Midbrain (tissue), 1 donor: ENCODE results near the gene DSCAML1.

Experiments
- DNase-seq: peaks from one replicate; lab custom pipeline; 2025; lab: John Stamatoyannopoulos, UW

The DSCAML1 gene, protein sequence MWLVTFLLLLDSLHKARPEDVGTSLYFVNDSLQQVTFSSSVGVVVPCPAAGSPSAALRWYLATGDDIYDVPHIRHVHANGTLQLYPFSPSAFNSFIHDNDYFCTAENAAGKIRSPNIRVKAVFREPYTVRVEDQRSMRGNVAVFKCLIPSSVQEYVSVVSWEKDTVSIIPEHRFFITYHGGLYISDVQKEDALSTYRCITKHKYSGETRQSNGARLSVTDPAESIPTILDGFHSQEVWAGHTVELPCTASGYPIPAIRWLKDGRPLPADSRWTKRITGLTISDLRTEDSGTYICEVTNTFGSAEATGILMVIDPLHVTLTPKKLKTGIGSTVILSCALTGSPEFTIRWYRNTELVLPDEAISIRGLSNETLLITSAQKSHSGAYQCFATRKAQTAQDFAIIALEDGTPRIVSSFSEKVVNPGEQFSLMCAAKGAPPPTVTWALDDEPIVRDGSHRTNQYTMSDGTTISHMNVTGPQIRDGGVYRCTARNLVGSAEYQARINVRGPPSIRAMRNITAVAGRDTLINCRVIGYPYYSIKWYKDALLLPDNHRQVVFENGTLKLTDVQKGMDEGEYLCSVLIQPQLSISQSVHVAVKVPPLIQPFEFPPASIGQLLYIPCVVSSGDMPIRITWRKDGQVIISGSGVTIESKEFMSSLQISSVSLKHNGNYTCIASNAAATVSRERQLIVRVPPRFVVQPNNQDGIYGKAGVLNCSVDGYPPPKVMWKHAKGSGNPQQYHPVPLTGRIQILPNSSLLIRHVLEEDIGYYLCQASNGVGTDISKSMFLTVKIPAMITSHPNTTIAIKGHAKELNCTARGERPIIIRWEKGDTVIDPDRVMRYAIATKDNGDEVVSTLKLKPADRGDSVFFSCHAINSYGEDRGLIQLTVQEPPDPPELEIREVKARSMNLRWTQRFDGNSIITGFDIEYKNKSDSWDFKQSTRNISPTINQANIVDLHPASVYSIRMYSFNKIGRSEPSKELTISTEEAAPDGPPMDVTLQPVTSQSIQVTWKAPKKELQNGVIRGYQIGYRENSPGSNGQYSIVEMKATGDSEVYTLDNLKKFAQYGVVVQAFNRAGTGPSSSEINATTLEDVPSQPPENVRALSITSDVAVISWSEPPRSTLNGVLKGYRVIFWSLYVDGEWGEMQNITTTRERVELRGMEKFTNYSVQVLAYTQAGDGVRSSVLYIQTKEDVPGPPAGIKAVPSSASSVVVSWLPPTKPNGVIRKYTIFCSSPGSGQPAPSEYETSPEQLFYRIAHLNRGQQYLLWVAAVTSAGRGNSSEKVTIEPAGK (N-terminal part only)

DNA sequence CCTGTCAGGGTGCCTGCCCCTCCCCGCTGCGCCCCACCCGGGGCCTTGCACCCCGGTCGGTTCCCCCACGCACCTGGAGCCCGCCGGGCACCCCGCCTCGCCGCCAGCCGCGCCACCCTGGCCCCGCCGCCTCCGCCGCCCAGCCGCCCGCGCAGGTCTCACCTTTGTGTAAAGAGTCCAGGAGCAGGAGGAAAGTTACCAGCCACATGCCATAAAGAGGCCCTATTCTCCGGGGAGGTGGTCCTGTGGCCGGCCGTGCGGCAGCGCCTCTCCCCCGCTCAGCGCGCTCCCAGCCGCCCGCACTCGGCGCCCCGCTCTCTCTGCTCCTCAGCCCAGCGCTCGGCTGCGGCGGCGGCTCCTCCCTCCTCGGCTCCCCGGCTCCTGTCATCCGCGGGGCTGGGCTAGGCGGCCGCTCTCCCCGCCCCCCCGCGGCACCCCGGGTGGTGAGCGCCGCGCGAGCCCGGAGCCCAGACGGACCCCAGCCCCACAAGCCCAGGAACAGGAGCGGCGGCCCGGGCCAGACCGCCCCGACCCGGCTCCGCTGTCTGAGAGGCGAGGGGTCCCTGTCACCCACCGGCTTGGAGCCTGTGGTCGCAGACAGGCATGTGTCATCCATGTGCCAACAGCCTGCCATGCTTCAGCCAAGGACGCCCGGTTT, at the start of gene DSCAML1:
DSCAML1 (minus strand) TSS at position 345 of the 658 bp plus-strand sequence; CDS start at position 208, 137 bp downstream.
- DNase-seq, result peak; percentile 58

DNA sequence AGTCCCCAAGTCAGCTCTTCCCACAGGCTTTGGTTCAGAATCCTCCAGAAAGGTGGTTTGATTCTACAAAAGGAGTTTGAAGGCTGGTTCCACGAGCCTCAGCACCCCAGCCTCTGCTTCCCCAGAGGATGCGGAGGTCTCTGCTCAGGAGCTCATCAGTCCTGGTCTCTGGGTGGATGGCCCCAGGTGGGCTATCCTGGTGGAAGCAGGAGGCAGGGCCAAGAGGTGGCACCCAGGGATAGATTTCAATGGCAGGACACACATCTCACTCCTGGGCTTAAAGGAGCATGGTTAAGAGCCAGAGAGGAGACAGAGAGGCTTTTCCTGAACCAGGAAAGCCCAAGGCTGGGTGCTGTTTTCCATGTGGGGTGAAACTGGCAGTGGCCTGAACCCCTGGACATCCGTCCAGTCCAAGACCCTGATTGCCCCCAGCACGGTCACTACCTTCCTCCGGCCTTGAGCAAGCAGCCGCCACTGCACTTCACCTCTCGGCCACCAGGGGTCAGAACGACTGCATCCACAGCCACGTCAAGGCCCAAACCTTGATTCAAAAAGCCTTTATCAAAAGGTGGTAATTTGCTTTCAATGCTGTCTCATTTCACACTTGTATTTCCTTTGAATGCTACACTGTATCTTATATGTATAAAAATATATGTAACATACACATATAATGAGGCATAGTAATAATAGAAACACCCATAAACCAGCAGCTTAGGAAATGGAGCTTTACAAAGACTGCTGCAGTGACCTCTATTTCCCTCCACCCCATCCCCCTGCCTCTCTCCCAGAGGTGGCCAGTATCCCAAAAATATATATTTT, 46.9 kb upstream of the DSCAML1 start:
- peak; percentile 81 for DNase-seq

DNA sequence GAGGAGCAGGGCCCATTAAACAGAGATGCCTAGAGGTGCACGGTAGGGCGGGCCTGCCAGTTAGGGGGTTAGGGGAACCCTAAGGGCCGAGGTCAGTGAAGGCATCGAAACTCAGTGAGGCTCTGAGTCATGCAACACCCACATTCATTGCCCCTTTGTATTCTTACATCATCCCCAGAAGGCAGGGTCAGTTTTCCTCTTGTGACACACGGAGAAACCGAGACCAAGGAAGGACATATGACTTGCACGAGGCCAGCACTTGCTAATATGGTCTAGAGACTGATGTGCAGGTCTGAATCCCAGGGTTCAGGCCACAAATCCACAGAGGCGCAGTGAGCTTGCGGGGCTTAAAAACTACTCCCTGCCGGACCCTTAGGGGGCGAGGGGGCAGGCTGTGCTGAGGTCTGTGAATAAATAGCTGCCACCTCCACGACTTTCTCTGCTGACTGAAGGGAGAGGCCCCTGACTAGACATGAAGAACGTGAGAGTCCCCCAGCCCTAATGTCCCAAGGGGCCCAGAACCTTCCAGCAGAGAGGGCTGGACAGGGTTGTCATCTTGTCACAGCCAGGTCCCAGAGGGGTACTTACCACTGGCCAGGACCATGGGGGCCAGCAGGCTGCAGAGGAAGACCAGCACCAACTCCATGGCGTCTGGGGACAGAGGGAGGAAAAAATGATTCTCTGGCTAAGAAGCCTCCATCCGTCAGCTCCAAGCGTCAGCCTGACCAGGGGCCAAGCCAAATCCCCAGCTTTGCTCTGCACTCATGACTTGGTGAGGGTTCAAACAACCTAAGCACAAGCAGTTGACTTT, 45.3 kb upstream of the DSCAML1 start:
- DNase-seq, result no peak

DNA sequence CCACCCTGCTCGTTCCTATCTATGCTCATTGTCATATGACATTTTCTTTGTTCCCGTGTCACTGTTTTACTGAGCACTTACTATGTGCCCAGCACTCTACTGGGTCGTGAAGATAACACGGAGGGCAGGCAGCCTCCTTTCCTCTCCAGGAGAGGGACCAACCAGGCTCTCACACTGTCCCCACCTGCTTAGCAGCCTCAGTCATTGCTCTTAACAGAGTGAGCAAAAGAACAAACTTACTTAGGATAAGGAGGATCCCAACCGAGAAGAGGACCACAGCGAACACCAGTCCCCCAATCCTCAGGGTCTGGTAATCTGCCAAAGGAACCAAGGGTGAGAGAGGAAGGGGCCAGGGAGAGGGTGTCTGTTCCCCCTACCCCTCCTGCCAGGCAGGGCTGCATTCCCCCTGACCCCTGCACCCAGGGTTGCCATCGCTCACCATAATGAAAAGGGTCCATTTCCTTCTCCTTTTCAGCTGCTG, 44.6 kb upstream of the DSCAML1 start:
- DNase-seq, result no peak

DNA sequence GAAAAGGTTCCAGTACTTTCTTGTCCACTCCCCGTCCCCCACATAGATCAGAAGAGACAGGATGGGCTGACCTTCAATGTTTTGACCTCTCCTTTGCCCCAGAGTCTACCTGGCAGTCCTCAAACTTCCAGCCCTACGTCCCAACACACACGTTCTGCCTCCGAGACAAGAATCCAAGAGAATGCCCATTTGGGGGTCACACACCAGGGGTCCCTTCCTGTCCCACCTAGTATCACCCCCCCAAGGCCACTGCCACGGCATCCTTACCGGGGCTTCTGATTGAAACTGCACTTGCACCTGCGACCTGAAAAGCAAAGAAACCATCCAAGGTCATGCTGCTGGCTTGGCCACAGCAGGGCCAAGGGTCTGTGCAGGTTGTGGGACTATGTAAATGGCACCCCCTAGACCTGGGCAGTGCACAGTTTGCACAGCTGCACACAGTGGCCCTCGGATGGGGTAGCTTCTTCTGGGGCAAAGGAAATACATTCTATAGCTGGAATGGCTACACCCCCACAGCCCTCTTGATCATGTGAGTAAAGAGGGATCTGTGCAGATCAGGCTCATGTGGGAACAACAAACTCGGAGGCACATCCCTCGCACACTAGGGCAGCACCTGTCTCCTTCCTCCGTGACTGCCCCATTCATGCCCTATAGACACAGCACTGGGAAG, 44.0 kb upstream of the DSCAML1 start:
- no peak for DNase-seq

DNA sequence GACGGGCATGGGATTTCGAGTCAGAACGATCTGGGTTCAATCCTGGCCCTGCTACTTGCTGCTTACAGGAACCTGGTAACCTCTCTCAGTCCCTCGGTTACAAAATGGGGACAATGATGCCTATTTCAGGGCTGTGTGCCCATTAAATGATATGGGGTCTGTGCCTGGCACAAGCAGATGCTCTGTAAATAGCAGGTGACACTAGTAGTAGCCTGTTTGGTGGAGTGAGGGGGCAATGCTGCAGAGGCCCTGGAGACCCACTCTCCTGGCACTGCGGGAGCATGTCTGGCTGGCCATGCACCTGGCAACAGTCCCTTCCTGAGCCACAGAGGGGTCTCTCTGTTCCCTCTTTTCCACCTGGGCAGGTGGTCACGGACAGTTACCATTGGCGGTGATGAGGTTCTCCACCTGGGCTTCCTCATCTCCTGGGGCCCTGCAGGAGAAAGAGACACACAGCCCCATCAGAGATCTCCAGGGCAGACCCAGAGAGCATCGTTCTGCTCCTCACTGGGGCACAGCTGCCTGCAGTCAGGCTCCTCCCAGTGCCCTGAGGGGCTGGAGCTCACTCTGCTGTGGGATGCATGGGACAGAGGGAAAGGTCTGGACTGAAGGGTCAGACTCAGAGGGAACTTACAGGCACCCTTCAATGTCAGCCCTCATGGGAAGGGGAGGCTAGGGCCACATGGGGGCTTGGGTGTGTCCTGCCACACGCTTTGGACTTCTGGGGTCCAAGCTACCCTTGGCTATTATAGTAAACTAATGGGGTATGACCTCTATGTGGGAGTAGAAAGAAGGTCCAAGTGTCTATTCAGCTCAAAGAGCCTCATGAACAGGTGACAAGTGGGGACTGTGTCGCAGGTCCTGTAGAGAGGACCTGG, 43.2 kb upstream of the DSCAML1 start:
- DNase-seq, result no peak

DNA sequence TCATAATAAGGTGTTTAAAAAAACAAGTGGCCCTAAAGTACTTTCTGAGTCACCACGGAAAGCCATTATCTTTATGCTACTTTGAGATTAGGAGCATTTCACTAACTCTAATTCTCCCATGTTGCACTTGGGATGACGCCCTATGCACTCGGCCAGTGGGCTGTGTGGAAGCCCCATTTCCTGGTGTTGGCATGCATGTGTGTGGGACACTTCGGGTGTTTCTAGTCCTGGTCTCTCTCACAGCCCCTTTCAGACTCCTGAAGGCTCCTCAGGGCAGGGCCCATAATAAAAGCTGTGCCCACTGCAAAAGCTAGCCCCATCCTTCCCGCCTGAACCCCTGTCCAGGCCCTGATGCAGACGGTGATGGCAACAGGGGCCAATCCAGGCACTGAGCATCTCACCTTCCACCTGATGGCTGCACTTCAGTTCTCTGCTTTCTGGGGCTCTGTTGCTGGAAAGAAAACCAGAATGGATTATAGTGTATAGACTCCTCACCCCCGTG, 42.4 kb upstream of the DSCAML1 start:
- no peak for DNase-seq

DNA sequence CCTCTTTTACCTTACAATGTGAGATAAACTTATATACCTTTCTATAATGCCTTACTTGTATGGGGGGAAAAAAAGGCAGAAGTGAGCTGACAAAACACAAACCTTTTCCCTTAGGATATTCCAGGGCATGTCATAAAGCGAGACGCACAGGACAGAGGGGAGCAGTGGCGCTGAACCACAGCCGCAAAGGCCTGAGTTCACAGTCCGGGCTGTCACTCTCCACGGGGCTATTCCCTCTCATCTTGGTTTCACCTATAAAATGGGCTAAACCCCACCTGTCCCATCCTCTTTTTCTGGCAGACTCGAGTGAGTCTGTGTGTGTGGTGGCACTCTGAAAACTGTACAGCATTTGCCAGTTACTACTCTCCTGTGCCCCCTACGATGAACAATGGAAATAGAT, 41.9 kb upstream of the DSCAML1 start:
- no peak for DNase-seq

DNA sequence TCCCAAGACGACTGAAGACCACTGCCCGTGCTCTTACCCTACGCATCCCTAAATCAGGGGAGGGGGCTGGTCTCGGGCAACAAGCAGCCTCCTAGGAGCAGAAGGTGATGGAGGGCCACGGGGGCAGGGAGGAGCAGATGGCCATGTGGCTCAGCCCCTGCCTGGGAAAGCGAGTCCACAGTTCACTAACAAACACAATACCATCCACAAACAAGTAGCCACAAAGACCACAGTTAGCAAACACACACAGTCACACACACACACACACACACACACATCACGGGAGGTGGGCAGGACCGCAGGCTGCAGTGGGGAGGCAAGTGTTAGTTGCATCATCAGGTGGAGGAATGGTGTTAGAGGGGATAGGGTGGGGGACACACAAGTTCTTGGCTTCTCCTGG, 40.8 kb upstream of the DSCAML1 start:
- DNase-seq, result no peak

DNA sequence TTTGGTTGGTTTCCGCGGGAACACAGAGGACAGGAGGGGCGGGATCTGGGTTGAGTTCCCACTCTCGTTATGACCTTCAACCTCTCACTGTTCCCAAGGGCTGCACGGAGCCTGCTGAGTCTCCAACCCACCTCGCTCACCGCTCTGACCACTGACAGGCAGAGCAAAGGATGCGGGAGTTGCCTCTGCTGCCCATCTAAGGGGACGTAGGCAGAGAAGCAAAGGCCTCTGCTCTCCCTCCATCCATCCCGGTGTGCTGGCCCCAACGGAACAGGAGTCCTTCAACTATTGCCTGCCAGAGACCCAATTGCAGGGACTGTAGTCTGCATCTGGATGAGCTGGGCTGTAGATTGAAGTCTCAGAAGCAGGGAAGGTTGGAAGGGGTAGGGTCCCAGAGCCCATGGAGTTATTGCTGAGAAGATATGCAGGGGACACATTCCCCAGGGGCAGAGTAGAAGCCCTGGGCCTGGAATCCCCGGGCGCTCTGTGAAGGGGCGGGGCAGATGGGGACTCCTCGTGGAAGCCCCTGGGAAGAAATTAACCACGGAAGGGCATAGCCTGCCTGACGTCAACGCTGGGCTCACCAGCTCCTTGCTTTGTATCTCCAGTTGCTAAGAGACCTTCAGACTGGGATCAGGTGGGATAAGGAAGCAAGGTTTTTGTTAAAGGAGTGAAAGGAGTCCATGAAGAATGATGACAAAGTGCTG, 40.2 kb upstream of the DSCAML1 start:
- DNase-seq, result no peak

DNA sequence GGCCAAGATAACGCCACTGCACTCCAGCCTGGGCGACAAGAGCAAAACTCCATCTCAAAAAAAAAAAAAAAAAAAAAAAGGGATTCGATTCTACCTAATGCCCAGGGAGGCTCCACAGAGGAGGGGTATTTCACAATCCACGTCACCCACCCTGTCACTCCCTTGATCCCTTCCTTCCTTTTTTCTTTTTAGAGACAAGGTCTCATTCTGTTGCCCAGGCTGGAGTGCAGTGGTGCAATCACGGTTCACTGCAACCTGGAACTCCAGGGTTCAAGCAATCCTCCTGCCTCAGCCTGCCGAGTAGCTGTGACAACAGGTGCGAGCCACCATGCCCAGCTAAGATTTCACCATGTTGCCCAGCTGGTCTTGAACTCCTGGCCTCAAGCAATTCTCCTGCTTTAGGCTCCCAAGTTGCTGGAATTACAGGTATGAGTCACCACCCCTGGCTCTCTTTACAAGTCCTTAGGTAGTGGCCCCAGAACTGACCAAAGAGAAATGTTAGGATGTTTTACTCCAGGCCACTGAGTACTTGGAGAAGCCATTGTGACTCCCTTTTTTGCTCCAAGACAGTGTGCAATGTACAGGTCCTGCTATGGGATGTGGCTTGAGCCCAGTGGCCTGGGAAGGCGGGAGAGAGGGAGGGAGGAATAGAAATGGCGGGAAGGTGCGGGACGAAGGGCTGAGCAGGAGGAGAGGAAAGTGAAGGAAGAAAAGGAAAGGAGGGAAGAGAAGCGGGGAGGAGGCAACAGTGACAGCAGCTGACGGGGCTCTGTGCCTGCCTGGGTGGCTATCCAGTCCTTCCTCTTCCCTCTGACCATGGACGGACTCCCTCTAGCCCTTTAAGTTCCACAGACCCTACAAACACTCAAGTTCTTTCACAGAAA, 39.3 kb upstream of the DSCAML1 start:
- DNase-seq, result no peak

DNA sequence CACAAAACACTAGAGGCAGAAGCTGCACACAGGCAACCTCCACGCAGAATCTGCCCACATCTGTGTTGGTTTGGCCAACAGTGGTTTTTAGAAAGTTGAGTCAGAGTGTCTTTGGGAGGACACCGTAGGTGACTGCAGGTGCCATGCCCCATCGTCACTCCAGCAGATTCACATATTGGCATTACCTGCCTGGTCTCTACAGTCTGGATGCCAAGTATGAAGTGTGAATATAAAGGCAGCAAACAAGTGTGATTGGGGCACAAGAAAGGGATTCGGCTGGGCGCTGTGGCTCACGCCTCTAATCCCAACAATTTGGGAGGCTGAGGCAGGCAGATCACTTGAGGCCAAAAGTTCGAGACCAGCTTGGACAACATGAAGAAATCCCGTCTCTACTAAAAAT, 38.6 kb upstream of the DSCAML1 start:
- DNase-seq, result no peak

DNA sequence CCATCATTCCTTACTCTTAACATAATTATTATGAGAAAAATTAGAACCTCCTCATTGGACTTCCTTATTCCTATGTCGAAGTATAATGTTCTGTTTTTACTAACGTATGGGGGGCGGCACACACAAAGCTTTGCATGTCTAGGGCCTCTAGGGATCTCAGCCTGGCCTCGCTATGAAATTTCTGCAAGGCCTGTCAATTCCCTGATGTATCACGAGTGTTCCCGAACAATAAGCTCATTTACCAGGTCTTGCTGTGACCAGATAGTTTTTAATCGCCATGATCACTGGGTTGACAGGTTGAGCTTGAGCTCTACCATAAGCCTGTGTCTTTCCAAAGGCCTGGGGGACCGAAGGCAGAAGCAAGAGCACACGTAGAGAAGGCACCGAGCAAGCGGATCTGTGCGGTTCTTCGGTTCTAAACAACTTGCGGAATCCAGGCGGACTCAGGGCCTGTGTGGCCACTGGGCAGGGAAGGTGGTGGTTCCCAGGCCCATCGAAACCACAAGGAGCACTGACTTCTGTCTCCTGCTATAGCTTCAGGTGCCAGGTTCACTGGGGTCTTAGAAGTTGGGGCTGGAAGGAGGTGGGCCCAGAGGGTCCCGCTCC, 37.9 kb upstream of the DSCAML1 start:
- no peak for DNase-seq

DNA sequence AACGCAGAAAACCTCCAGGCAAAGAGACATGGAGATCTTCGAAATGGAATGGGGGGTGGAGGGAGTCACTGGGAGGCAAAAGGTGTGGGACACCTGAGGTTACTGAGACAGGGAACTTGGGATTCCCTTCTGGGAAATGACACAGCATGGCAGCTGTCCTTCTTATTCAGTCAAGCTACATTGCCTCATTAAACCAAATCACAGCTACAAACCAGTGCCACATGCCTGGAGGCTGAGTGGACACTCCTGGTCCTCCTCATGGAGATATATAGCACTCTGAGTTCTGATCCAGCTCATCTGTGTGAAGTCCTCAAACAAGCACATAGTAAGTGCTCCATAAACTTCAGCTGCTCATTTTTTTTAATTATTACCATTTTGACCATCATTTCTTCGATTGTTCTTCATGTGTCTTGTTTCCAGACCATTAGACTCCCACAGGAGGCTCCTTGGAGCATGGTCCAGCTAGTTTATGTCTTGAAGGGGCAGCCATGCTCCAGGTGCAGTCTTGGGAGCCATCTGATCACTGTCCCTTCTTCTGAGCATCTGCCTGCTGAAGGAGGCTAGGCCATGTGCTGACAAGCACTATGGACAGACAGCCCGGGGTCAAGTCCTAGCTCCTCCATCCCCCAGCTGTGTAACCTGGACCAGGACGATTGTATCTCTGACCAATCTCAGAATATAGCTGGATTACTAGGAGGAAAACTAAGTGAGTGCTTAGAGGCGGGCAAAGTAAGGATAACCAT, 37.2 kb upstream of the DSCAML1 start:
- DNase-seq, result no peak

DNA sequence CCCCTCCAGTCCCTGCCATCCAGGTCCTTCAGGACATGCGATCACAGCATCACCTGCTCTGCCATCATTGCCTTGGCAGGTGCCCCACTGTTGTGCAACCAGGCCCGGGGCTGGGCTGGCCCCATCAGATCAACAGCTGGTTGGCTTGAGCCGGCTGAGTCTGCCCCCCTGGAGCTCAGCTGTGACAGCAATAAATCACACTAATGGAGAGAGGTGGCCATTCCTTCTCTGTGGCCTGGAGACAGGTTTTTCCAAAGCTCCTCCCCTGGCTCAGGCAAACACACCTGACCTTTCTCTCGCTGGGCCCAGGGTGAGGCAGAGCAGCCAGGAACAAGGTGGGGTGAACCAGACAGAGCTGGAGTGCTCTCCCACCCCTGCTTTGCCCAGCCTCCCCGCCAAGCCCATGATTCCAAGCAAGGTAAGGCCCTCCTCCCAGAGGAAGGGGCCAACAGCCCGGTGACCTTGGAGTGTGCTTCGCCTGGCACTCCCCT, 36.4 kb upstream of the DSCAML1 start:
- DNase-seq, result no peak
